Measurements from ENCODE around the gene INSRR. TPM values are rescaled to one million over a fixed set of nuclear protein-coding genes. Genes with fewer than 3 reads are reported as not detected.

Gene INSRR
- total RNA-seq, 2 experiments from 2014 or later: 0.12 to 0.20 TPM

DNA sequence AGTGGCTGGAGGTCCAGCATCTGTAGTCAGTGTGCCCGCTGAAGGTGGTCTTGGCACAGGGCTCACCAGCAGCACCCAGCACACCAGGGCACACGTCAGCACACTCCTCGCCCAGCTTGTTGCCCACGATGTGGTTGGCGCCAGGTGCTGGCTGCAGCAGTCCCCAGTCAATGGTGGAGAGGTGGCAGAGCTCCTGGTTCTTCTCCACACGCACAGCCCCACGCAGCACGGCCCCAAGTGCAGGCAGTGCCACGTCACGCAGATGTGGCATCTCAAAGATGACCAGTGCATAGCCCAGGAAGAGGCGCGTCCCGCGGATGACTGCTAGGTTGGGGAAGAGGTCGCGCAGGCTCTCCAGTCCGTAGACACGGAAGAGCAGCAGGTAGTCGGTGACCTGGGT lies 5.2 kb downstream of the INSRR start:
- Mint-ChIP-seq H3K4me3 (no peak overlapping the region), H3K9me3 (no peaks in the 10 kb centered on the region), H3K4me1 (peaks cover 7% of the 10 kb centered on the region), H3K27me3 (peaks cover 17% of the 10 kb centered on the region), H3K27ac (no peak overlapping the region), H3K36me3 (no peaks in the 10 kb centered on the region)
- no peak for DNase-seq

GRCh38 chr1:156852418-156852874 lies 6.5 kb downstream of the INSRR start:
- no peak for DNase-seq
- Mint-ChIP-seq H3K9me3 (no peaks in the 10 kb centered on the region), H3K4me3 (no peak overlapping the region), H3K36me3 (no peaks in the 10 kb centered on the region), H3K4me1 (peaks cover 12% of the 10 kb centered on the region), H3K27me3 (peaks cover 13% of the 10 kb centered on the region), H3K27ac (no peak overlapping the region)

DNA sequence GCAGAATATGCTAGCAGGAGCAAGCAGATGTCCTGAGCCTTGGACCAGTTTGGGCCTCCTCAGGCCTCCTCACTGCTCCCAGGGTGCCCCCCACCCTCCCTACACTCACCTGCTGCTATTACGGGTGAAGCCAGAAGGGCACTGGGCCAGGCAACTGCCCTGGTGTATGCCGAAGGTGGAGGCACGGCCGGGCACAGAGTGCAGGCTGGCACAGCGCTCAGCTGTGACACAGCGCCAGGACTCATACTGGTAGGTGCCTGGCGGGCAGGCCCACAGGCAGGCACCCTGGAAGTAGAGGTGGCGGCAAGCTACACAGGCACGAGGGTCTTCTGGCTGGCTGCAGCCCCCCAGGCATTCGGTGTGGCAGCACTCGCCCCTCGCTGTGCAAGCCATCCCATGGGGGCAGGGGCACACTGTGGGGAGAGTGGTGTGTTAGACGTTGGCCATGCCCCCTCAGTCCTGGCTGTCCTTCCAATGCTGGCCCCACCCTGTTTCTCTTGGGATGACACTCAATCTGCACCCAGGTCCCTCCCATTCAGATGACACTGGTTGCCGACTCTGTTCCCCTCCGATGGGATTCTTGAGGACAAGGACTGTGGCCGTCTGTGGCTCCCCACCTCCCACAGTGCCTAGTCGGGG lies 7.0 kb downstream of the INSRR start:
- no peak overlapping the region for H3K4me3 Mint-ChIP-seq
- no peaks in the 10 kb centered on the region for H3K36me3 Mint-ChIP-seq
- H3K27ac Mint-ChIP-seq: no peak overlapping the region
- H3K4me1 Mint-ChIP-seq: peaks cover 12% of the 10 kb centered on the region
- H3K9me3 Mint-ChIP-seq: no peaks in the 10 kb centered on the region
- DNase-seq: no peak
- peaks cover 19% of the 10 kb centered on the region for H3K27me3 Mint-ChIP-seq

GRCh38 chr1:156849151-156849496 lies 9.8 kb downstream of the INSRR start:
- Mint-ChIP-seq H3K27me3 (peaks cover 45% of the 10 kb centered on the region), H3K36me3 (no peaks in the 10 kb centered on the region), H3K4me3 (peak overlapping the region; percentile 51), H3K27ac (no peak overlapping the region), H3K9me3 (no peaks in the 10 kb centered on the region), H3K4me1 (peaks cover 17% of the 10 kb centered on the region)
- no peak for DNase-seq

DNA sequence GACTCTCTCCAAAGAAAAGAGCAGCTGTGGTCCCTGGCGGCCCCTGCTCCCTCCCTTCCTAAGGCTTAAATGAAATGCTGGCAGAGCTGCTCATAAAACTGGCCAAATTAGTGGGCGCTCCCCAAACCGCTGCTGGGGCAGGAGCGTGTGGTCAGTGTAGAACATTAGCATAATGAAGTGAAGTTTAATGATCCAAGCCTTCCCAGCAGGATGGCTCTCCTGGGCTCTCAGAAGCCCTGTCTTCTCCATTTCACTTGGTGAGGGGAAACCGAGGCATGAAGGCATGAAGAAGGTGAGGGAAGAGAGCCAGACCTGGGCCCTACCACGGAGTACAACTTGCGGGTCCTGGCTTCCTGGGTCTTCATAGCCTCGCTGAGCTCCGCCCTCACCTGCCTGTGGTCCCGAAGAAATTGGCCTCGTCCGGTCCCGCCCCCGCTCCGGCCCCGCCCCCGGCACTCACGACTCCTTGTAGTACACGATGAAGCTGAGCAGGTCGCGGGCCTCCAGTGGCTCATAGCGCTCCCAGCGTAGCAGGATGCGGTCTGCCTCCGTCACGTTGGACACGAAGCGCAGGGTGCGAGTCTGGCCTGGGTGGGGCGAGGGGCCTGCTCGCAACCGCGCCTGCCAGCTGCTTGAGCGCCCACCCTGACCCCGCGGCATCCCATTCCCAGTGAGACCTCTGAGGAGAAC lies 10.3 kb downstream of the INSRR start:
- Mint-ChIP-seq H3K27ac (no peak overlapping the region), H3K4me1 (peaks cover 19% of the 10 kb centered on the region), H3K9me3 (no peaks in the 10 kb centered on the region), H3K36me3 (no peaks in the 10 kb centered on the region), H3K4me3 (peak overlapping the region; percentile 55), H3K27me3 (peaks cover 51% of the 10 kb centered on the region)
- peak; percentile 66 for DNase-seq

DNA sequence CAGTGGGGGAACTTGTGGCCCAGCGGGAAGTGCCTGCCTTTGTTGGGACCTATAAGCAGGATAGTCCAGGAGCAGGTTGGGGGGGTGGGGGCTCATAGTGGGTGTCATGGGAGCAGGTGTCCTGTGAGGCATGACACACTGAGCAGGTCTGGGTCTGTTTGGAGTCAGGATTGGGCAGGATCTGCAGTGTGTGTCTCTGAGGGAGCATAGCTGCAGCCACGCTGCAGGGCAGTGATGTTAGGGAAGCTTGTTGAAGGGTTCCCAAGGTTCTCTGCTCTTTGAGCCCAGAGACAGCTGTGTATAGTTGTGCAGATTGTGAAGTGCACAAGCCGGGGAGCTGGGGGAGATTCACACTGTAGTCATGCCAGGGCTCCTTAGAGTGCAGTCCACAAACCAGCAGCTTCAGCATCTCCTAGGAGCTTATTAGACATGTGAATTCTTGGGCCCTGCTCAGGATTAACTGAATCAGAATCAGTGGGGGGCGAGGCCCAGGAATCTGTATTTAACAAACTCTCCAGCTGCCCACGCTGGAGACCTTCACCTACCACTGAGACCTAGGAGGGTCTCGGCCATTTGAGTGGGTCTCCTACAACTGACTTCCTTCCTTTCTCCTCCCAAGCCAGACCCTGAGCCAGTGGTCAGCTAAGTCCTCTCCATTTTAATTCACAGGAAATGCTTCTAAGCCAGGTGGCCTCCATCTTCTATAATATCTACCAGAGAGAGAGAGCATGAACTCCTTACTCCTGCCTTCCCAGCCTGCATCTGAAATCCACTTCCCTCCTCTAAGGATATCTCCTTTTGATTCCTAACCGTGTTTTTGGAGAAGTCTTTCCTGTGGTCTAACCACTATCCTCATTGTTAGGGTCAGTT lies 11.1 kb downstream of the INSRR start:
- Mint-ChIP-seq H3K9me3 (no peaks in the 10 kb centered on the region), H3K4me1 (peaks cover 19% of the 10 kb centered on the region), H3K27ac (no peak overlapping the region), H3K4me3 (peak overlapping the region; percentile 55), H3K36me3 (no peaks in the 10 kb centered on the region), H3K27me3 (peaks cover 58% of the 10 kb centered on the region)
- no peak for DNase-seq

DNA sequence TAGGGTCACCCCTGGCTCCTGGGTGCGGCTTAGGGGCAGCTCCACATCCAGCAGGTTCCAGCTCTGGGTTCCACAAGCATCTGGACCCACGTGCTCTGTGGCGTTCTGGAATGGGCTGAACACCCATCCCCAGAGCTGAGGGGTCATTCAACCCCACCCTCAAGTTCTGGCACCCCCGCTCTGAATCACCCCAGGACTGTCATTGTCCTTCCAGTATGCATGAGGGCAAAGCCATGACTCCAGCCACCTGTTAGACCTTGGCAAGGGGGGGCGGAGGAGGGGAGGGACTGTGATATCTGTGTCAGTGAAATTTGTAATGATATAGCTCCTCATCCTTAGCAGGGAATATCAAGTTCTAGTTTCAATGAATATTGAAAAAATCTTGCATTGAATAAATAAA lies 12.3 kb downstream of the INSRR start:
- peaks cover 70% of the 10 kb centered on the region for H3K27me3 Mint-ChIP-seq
- no peaks in the 10 kb centered on the region for H3K9me3 Mint-ChIP-seq
- H3K4me3 Mint-ChIP-seq: no peak overlapping the region
- peaks cover 19% of the 10 kb centered on the region for H3K4me1 Mint-ChIP-seq
- no peak overlapping the region for H3K27ac Mint-ChIP-seq
- no peaks in the 10 kb centered on the region for H3K36me3 Mint-ChIP-seq
- DNase-seq: no peak

DNA sequence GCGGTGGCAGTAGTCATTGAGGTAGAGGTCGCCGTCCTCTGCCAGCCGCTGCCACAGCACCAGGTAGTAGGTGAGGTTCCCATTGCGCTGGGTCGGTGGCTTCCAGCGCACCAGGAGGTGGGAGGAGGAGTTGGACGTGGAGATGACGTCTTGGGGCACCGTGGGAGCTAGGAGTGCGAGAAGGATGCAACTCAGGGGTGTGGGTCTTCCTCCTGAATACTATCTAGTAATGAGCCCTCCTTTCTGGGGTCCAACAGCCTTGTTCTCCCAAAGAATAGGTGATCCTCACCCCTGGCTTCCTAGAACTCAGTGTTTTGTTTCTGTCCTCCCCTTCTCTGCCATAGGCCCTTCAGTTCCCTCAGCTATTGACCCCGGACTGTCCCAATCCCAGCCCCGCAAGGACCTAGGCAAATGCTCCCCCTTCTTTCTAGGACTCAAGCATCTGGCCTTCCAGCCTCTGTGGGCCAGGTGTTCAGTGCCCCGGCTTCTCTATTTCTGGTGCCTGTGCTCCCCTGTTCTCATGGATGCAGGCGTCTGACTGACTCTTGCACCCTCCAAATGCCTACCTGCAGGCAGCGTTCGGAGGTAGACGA lies 12.9 kb downstream of the INSRR start:
- H3K4me3 Mint-ChIP-seq: peak overlapping the region; percentile 37
- peaks cover 74% of the 10 kb centered on the region for H3K27me3 Mint-ChIP-seq
- H3K9me3 Mint-ChIP-seq: no peaks in the 10 kb centered on the region
- H3K36me3 Mint-ChIP-seq: no peaks in the 10 kb centered on the region
- H3K27ac Mint-ChIP-seq: no peak overlapping the region
- no peak for DNase-seq
- peaks cover 19% of the 10 kb centered on the region for H3K4me1 Mint-ChIP-seq

DNA sequence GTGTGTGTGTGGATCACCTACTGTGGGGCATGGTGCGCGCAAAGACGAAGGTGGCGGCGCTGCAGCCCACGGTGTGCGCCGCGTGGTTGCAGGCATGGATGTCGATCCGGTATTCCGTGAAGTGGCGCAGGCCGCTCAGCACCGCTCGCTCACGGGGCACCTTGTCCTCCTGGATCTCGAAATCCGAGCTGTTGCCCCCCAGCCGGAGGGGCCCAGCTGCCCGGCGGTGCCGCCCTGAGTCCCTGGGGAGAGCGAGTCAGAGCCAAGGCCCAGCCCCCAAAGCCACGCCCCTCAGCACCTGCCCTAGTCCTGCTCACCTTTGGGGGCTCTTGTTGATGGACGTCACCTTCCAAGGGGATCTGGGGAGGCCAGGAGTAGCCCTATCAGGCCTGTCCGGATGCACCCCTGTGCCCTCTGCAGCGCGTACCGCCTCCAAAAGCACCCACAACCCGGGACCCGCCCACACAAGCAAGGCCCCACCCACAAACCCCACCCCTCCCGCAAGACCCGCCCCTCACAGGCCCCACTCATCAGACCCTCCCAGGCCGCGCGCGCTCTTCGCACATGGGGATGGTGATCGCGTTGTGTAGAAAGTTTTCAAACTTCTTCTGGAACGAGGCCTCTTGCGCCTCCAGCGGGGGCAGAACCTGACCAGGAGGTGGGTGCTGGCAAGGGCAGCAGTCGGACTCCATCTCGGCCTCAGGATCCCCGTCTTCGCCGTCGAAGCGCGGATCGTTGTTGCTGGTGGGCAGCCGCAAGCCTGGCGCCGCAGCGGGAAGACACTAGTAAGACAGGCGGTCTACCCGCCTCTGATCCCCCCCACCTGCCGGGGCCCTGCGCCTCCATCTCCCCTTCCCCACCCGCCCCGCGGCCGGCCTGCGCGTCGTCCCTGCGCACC lies 13.6 kb downstream of the INSRR start:
- H3K4me3 Mint-ChIP-seq: peak overlapping the region; percentile 57
- peaks cover 19% of the 10 kb centered on the region for H3K4me1 Mint-ChIP-seq
- no peaks in the 10 kb centered on the region for H3K9me3 Mint-ChIP-seq
- no peak overlapping the region for H3K27ac Mint-ChIP-seq
- no peaks in the 10 kb centered on the region for H3K36me3 Mint-ChIP-seq
- H3K27me3 Mint-ChIP-seq: peaks cover 82% of the 10 kb centered on the region
- DNase-seq: peak; percentile 32

DNA sequence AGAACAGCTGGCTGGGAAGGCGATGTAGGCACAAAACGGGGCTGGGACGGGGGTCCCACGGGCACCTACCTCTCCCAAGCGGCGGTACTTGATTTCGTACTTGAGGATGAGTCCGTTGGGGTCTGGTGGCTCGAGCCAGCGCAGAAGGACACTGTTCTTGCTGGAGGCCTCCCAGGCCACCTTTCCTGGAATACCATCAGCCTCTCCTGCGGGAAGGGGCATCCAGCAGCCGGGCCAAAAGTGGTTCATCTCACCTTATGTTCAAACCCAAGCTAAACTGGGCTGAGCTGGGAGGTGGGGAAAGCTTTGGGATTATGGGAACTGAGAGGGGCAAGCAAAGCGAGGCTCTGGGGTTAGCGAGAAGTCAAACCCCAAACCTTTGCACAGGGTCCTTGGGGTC lies 14.3 kb downstream of the INSRR start:
- Mint-ChIP-seq H3K9me3 (no peaks in the 10 kb centered on the region), H3K4me3 (peak overlapping the region; percentile 57), H3K4me1 (peaks cover 19% of the 10 kb centered on the region), H3K36me3 (no peaks in the 10 kb centered on the region), H3K27ac (no peak overlapping the region), H3K27me3 (peaks cover 88% of the 10 kb centered on the region)
- DNase-seq: no peak

DNA sequence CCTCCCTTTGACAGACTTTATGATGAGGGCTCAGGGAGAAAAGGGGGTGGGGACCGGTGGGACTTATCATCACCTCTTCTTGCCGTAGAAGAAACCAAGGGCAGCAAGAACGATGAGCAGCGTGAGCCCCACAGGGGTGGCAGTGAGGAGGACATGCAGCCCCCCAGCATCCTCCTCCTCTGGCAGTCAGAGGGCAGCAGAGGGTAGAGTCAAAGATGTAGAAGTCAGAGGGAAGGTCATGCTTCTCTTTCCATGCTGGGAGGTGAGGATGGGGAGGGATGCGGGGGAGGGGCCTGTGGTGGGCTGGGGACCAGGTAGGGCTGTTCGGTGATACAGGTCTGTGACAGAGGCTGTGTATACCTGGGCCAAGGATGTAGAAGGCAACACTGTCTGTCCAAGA lies 14.8 kb downstream of the INSRR start:
- H3K27me3 Mint-ChIP-seq: peaks cover 88% of the 10 kb centered on the region
- no peak for DNase-seq
- H3K4me3 Mint-ChIP-seq: peak overlapping the region; percentile 16
- no peaks in the 10 kb centered on the region for H3K36me3 Mint-ChIP-seq
- H3K4me1 Mint-ChIP-seq: peaks cover 18% of the 10 kb centered on the region
- no peak overlapping the region for H3K27ac Mint-ChIP-seq
- no peaks in the 10 kb centered on the region for H3K9me3 Mint-ChIP-seq

DNA sequence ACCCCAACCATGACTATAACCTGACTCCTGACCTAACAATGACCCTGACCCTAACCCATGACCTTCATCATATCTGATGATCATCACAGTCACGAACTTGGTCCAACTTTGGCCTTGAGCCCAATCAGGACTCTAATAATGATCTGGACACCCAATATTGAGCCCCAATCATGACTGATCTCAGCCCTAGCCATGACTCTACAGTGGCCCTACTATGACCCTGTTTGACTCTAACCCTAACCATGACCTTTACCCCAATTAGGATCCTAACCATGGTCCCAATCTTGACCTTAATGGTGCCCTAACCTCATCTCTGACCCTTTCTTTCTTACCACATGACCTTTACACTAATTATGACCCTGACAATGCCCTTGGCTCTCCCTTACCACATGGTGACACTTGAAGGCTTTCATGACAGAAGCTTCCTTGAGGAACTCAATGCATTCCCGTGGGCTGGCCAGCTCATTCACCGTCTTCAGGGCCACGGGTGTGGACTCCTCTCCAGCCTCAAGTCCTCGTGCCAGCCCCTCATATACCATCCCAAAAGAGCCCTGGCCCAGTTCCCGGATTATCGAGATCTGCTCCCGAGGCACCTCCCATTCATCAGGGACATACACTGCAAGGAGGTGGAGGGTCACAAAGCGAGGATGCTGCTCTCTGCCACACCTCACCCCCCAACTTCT lies 16.2 kb downstream of the INSRR start:
- no peak for DNase-seq
- H3K4me1 Mint-ChIP-seq: peaks cover 8% of the 10 kb centered on the region
- no peaks in the 10 kb centered on the region for H3K36me3 Mint-ChIP-seq
- peaks cover 86% of the 10 kb centered on the region for H3K27me3 Mint-ChIP-seq
- no peak overlapping the region for H3K27ac Mint-ChIP-seq
- no peak overlapping the region for H3K4me3 Mint-ChIP-seq
- H3K9me3 Mint-ChIP-seq: no peaks in the 10 kb centered on the region

DNA sequence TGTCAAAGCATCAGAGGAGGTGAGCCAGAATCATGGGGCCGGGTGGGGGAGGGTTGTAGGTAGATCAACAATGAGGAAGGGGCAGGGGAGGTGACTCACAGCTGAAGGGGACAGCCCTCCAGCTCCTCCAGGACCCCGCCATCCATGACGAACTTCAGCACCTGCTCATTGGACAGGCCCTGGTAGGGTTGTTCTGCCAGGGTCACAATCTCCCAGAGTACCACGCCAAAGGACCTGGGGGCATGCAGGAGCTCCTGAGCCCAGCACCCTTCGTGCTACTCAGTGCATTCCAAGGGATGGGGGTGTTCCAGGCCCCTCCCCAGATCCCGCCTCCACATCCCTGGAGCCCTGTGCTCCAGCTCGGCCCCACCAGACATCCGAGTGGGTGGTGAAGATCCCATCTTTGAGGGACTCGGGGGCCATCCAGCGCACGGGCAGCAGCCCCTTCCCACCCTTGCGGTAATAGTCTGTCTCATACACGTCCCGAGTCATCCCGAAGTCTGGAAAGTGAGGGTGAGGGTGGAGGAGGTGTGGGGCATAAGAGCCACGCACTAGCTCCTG lies 17.5 kb downstream of the INSRR start:
- H3K9me3 Mint-ChIP-seq: no peaks in the 10 kb centered on the region
- DNase-seq: no peak
- peaks cover 15% of the 10 kb centered on the region for H3K4me1 Mint-ChIP-seq
- peaks cover 73% of the 10 kb centered on the region for H3K27me3 Mint-ChIP-seq
- H3K4me3 Mint-ChIP-seq: no peak overlapping the region
- no peak overlapping the region for H3K27ac Mint-ChIP-seq
- H3K36me3 Mint-ChIP-seq: no peaks in the 10 kb centered on the region

DNA sequence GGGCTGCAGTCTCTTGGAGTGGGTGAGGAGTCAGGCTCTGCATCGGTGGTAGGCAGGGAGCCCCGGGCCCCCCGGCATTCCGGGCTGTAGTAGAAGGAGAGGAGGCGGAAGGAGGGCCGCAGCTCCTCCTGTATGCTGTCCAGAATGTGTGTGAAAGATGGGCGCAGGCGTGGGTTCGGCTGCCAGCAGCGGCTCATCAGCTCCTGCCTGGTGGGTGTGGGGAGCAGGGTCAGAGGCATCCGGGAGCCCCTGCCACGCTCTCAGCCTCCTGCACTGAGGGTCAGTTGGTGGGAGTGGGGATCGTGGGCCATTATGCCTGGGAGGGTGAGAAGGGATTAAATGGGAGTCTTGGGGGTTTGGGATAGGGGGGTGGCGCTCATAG lies 18.0 kb downstream of the INSRR start:
- peaks cover 20% of the 10 kb centered on the region for H3K4me1 Mint-ChIP-seq
- no peak overlapping the region for H3K27ac Mint-ChIP-seq
- no peak overlapping the region for H3K4me3 Mint-ChIP-seq
- peaks cover 68% of the 10 kb centered on the region for H3K27me3 Mint-ChIP-seq
- no peaks in the 10 kb centered on the region for H3K9me3 Mint-ChIP-seq
- DNase-seq: no peak
- no peaks in the 10 kb centered on the region for H3K36me3 Mint-ChIP-seq

Data from activated naive CD8-positive, alpha-beta T cell treated with anti-CD3 and anti-CD28 coated beads for 36 hours (primary cell).